Cardiac muscle cell (in vitro differentiated cells and primary cell): Measurements from ENCODE around the gene OBSCN. TPM values are rescaled to one million over a fixed set of nuclear protein-coding genes. Genes with fewer than 3 reads are reported as not detected.

Experiments used
- DNase-seq, 2 donors: peaks; one replicate each; pipeline versions ENCODE4 v3.0.0 to v3.0.0-alpha.2; 2010 to 2017; ENCODE audit warnings: low read depth in 1 of 2, low spot score in 1 of 2
- H3K27ac ChIP-seq: fragments of 200-600 bp; sonication (generic); 2 replicates; pipeline ENCODE4 v1.5.1; 2016
- H3K27me3 ChIP-seq: fragments of 200-600 bp; sonication (generic); 2 replicates; pipeline ENCODE4 v1.6.0; 2016; ENCODE audit warnings: control low read depth
- H3K36me3 ChIP-seq: fragments of 200-600 bp; sonication (generic); 2 replicates; pipeline ENCODE4 v1.5.1; 2016; ENCODE audit warnings: control low read depth
- H3K4me1 ChIP-seq: fragments of 200-600 bp; sonication (generic); 2 replicates; pipeline ENCODE4 v1.8.1; 2017; ENCODE audit warnings: low read depth, mild to moderate bottlenecking, mixed run types
- H3K4me3 ChIP-seq: fragments of 200-600 bp; sonication (generic); 2 replicates; pipeline ENCODE4 v1.5.1; 2016; ENCODE audit warnings: mild to moderate bottlenecking
- H3K9me3 ChIP-seq: fragments of 200-600 bp; sonication (generic); 2 replicates; pipeline ENCODE4 v1.5.1; 2017; ENCODE audit warnings: low read depth, mild to moderate bottlenecking, control low read depth
- CTCF ChIP-seq: IDR thresholded peaks from 2 replicates; pipeline ENCODE4 v1.5.1; 2012; ENCODE audit warnings: low read depth, mild to moderate bottlenecking, low read length
- polyA plus RNA-seq: library from polyadenylated mRNA; unstranded; fragments of >200 nt; fragmentation: Nextera tagmentation; extraction: Ambion mirVana; gene quantifications from 2 replicates; pipeline ENCODE4 v1.2.1, GENCODE V29; 2016
- total RNA-seq: library from RNA; depleted of rRNA; stranded (reverse); fragments of >200 nt; gene quantifications from 2 replicates; pipeline ENCODE4 v1.2.3, GENCODE V29; 2016

OBSCN gene
- total and polyA plus RNA-seq, 2 experiments from 2014 or later, result 87.1 to 390 TPM

- Histone ChIP-seq H3K4me1 (no peaks in the 10 kb centered on the region), H3K9me3 (no peaks in the 10 kb centered on the region), H3K27ac (no peak overlapping the region), H3K36me3 (no peaks in the 10 kb centered on the region), H3K27me3 (no peaks in the 10 kb centered on the region), H3K4me3 (no peak overlapping the region)
- DNase-seq, result no peak
- no peak for TF ChIP-seq CTCF
Observed at GRCh38 chr1:228178737-228179684, 28.8 kb upstream of the OBSCN start.

- Histone ChIP-seq H3K27me3 (no peaks in the 10 kb centered on the region), H3K36me3 (no peaks in the 10 kb centered on the region), H3K9me3 (no peaks in the 10 kb centered on the region), H3K4me1 (no peaks in the 10 kb centered on the region), H3K27ac (no peak overlapping the region), H3K4me3 (no peak overlapping the region)
- peak; percentile 29 for TF ChIP-seq CTCF
- DNase-seq, result peak in 1 of 2 donors; percentile 12
Observed at GRCh38 chr1:228180271-228180958, 27.4 kb upstream of the OBSCN start.

DNA sequence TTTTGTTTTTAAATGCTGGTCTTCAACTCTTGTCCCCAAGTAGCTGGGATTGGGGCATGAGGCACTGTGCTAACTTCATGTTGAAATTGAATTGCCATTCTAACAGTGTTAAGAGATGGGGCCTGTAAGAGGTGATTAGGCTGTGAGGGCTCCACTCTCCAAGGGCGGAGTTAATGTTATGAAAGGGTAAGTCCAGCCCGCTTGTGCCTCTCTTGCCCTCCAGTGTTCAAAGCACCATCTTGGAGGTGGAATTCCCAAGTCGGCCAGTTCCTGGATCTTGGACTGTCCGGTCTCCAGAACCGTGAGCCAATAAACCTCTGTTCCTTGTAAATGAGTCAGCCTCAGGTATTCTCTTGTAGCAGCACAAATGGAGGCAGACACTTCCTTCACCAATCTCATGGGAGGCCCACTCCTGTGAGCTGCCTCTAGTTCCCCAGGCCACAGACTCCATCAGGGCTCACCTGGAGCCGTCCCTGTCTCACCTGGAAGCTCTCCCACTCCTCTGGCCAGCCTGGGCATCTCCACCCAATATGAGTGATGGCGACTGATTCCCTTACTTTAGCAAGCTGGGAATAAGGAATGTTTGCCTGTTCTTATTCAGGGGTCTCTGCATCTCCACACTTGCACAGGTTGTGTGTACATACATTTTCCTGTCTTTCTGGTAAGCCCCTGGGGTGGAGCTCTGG lies 26.7 kb upstream of the OBSCN start:
- H3K27me3 ChIP-seq, result no peaks in the 10 kb centered on the region
- no peaks in the 10 kb centered on the region for H3K36me3 ChIP-seq
- H3K9me3 ChIP-seq, result no peaks in the 10 kb centered on the region
- H3K27ac ChIP-seq, result no peak overlapping the region
- TF ChIP-seq CTCF, result no peak
- H3K4me3 ChIP-seq, result no peak overlapping the region
- H3K4me1 ChIP-seq, result no peaks in the 10 kb centered on the region
- DNase-seq, result no peak

- no peak for TF ChIP-seq CTCF
- Histone ChIP-seq H3K27me3 (no peaks in the 10 kb centered on the region), H3K36me3 (no peaks in the 10 kb centered on the region), H3K27ac (no peak overlapping the region), H3K9me3 (no peaks in the 10 kb centered on the region), H3K4me3 (no peak overlapping the region), H3K4me1 (no peaks in the 10 kb centered on the region)
- no peak for DNase-seq
Observed at GRCh38 chr1:228181645-228182034, 26.2 kb upstream of the OBSCN start.

DNA sequence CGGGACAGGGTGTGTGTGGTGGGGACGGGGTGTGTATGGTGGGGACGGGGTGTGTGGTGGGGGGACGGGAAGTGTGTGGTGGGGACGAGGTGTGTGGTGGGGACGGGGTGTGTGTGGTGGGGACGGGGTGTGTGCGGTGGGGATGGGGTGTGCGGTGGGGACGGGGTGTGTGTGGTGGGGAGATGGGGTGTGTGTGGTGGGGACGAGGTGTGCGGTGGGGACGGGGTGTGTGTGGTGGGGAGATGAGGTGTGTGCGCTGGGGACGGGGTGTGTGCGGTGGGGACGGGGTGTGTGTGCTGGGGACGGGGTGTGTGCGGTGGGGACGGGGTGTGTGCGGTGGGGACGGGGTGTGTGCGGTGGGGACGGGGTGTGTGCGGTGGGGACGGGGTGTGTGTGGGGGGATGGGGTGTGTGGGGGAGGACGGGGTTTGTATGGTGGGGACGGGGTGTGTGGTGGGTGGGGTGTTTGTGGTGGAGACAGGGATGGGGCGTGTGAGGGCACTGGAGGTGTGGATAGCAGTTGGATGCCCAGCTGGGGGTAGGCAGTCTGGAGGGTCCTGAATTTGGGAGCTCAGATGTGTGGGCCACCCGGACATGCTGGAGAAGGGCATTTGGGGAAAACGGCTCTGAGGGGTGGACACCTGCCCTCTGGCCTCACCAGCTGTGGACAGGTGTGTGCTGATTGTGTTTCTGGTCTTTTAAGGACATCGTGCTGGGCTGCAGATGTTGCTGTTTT lies 25.4 kb upstream of the OBSCN start:
- no peaks in the 10 kb centered on the region for H3K27me3 ChIP-seq
- no peak for TF ChIP-seq CTCF
- no peak overlapping the region for H3K4me3 ChIP-seq
- no peaks in the 10 kb centered on the region for H3K36me3 ChIP-seq
- H3K9me3 ChIP-seq, result no peaks in the 10 kb centered on the region
- no peak for DNase-seq
- H3K4me1 ChIP-seq, result no peaks in the 10 kb centered on the region
- H3K27ac ChIP-seq, result no peak overlapping the region
